Bone marrow (tissue), 2 donors: ENCODE data around the gene MAP3K20.
"Not testable (repeated sequence)": the region's sequence is repeated elsewhere in the genome, so short reads cannot be mapped to it uniquely, and the experiment has no call there.

ENCODE experiments used
- DNase-seq, 2 donors: peaks; one replicate each; lab custom pipeline; 2025; lab: John Stamatoyannopoulos, UW

Gene MAP3K20

GRCh38 chr2:173235947-173236803 is 160.5 kb downstream of the MAP3K20 start:
- DNase-seq, result no peak

- DNase-seq, result no peak
Observed at GRCh38 chr2:173238385-173238784, 162.7 kb downstream of the MAP3K20 start.

GRCh38 chr2:173238831-173239230 is 163.2 kb downstream of the MAP3K20 start:
- no peak for DNase-seq

GRCh38 chr2:173239644-173240043 is 164.0 kb downstream of the MAP3K20 start:
- no peak for DNase-seq

- DNase-seq, result no peak
Observed at GRCh38 chr2:173240083-173240482, 164.4 kb downstream of the MAP3K20 start.

GRCh38 chr2:173241643-173242042 is 166.0 kb downstream of the MAP3K20 start:
- DNase-seq, result no peak

- DNase-seq, result no peak
Observed at GRCh38 chr2:173247156-173247555, 171.5 kb downstream of the MAP3K20 start.

- no peak for DNase-seq
Observed at GRCh38 chr2:173248381-173248780, 172.7 kb downstream of the MAP3K20 start.

GRCh38 chr2:173249661-173250641 is 174.3 kb downstream of the MAP3K20 start:
- DNase-seq, result no peak

- DNase-seq, result no peak
Observed at GRCh38 chr2:173251225-173251624, 175.6 kb downstream of the MAP3K20 start.

- DNase-seq, result no peak
Observed at GRCh38 chr2:173252581-173252980, 176.9 kb downstream of the MAP3K20 start.

GRCh38 chr2:173254659-173255058 is 179.0 kb downstream of the MAP3K20 start:
- DNase-seq, result no peak

GRCh38 chr2:173258701-173259100 is 183.1 kb downstream of the MAP3K20 start:
- DNase-seq, result no peak

- not testable (repeated sequence) for DNase-seq
Observed at GRCh38 chr2:173262356-173262755, 186.7 kb downstream of the MAP3K20 start.

- no peak for DNase-seq
Observed at GRCh38 chr2:173264151-173264550, 188.5 kb downstream of the MAP3K20 start.

- DNase-seq, result peak in 1 of 2 donors; percentile 91
Observed at GRCh38 chr2:173264603-173265366, 189.1 kb downstream of the MAP3K20 start.

- no peak for DNase-seq
Observed at GRCh38 chr2:173271135-173271534, 195.5 kb downstream of the MAP3K20 start.

GRCh38 chr2:173271825-173272224 is 196.2 kb downstream of the MAP3K20 start:
- no peak for DNase-seq

GRCh38 chr2:173272849-173273248 is 197.2 kb downstream of the MAP3K20 start:
- DNase-seq, result no peak

GRCh38 chr2:173278794-173279526 is 203.3 kb downstream of the MAP3K20 start:
- DNase-seq, result no peak

- DNase-seq, result no peak
Observed at GRCh38 chr2:173279527-173279868, 203.9 kb downstream of the MAP3K20 start.
